Neural progenitor cell (in vitro differentiated cells): ENCODE data around the gene MYH7.

Source experiments
- CTCF ChIP-seq: fragments of 200-600 bp; sonication (generic); IDR thresholded peaks from 2 replicates; pipeline ENCODE4 v1.5.1; 2017; ENCODE audit warnings: antibody characterized with exemption, mild to moderate bottlenecking
- EZH2phosphoT487 ChIP-seq: fragments of 200-600 bp; sonication (generic); IDR thresholded peaks from 2 replicates; pipeline ENCODE4 v1.6.1; 2017; ENCODE audit warnings: antibody characterized with exemption

- no peak for TF ChIP-seq EZH2phosphoT487
- no peak for TF ChIP-seq CTCF
These were observed 69.0 kb downstream of the MYH7 start for GRCh38 chr14:23366426-23366921.
